Neural crest cell (in vitro differentiated cells): ENCODE data around the gene LSM14B. TPM values are rescaled to one million over a fixed set of nuclear protein-coding genes. Genes with fewer than 3 reads are reported as not detected.

Experiments
- DNase-seq: peaks from one replicate; pipeline ENCODE4 v3.0.0; 2021; ENCODE audit warnings: low read depth, mixed read lengths, low spot score
- H3K27ac Mint-ChIP-seq: one replicate; pipeline ENCODE4 v1.8.0; 2021; ENCODE audit warnings: mild to moderate bottlenecking, mixed read lengths; ENCODE audit not compliant: unreplicated experiment
- H3K27me3 Mint-ChIP-seq: 2 replicates; pipeline ENCODE4 v1.8.0; 2021; ENCODE audit warnings: low read depth, mild to moderate bottlenecking, mixed read lengths
- H3K36me3 Mint-ChIP-seq: 2 replicates; pipeline ENCODE4 v1.8.0; 2021; ENCODE audit warnings: low read depth, mild to moderate bottlenecking, mixed read lengths
- H3K4me1 Mint-ChIP-seq: 2 replicates; pipeline ENCODE4 v1.8.0; 2021; ENCODE audit warnings: mixed read lengths
- H3K4me3 Mint-ChIP-seq: one replicate; pipeline ENCODE4 v1.8.0; 2021; ENCODE audit warnings: mild to moderate bottlenecking, mixed read lengths
- H3K9me3 Mint-ChIP-seq: 2 replicates; pipeline ENCODE4 v1.8.0; 2021; ENCODE audit warnings: mixed read lengths
- total RNA-seq: library from RNA; stranded (reverse); gene quantifications from 2 replicates; pipeline ENCODE4 v1.2.1, GENCODE V29; 2021
- TF ChIP-seq, protein P1 (sequence below): fragments of 200-600 bp; sonication (generic); conservative IDR thresholded peaks from 2 replicates; pipeline ENCODE4 v1.5.0; 2021; ENCODE audit warnings: antibody characterized with exemption, mild to moderate bottlenecking

LSM14B gene
- total RNA-seq, 1 donor from 2014 or later = 97.1 TPM

DNA sequence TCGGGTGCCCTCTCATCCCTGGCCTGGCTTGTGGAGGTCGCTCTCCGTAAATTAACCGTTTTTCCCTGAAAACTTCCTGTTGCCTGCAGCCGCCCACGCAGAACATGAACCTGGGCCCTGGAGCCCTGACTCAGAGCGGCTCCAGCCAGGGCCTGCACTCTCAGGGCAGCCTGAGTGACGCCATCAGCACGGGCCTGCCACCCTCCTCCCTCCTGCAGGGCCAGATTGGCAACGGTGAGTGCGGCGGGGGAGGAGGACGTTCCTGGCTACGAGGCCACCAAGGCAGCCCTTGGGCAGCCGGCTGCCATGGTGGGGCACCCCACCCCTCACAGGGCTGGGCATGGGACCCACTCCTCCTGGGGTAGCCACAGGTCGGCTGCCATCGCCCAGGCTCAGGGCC lies 39.1 kb downstream of the LSM14B start:
- no peaks in the 10 kb centered on the region for H3K27me3 Mint-ChIP-seq
- no peaks in the 10 kb centered on the region for H3K4me1 Mint-ChIP-seq
- H3K9me3 Mint-ChIP-seq = no peaks in the 10 kb centered on the region
- H3K27ac Mint-ChIP-seq = no peak overlapping the region
- H3K36me3 Mint-ChIP-seq = peaks cover 1% of the 10 kb centered on the region
- H3K4me3 Mint-ChIP-seq = no peak overlapping the region
- TF ChIP-seq, protein P1, sequence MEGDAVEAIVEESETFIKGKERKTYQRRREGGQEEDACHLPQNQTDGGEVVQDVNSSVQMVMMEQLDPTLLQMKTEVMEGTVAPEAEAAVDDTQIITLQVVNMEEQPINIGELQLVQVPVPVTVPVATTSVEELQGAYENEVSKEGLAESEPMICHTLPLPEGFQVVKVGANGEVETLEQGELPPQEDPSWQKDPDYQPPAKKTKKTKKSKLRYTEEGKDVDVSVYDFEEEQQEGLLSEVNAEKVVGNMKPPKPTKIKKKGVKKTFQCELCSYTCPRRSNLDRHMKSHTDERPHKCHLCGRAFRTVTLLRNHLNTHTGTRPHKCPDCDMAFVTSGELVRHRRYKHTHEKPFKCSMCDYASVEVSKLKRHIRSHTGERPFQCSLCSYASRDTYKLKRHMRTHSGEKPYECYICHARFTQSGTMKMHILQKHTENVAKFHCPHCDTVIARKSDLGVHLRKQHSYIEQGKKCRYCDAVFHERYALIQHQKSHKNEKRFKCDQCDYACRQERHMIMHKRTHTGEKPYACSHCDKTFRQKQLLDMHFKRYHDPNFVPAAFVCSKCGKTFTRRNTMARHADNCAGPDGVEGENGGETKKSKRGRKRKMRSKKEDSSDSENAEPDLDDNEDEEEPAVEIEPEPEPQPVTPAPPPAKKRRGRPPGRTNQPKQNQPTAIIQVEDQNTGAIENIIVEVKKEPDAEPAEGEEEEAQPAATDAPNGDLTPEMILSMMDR = no peak
- DNase-seq = no peak

DNA sequence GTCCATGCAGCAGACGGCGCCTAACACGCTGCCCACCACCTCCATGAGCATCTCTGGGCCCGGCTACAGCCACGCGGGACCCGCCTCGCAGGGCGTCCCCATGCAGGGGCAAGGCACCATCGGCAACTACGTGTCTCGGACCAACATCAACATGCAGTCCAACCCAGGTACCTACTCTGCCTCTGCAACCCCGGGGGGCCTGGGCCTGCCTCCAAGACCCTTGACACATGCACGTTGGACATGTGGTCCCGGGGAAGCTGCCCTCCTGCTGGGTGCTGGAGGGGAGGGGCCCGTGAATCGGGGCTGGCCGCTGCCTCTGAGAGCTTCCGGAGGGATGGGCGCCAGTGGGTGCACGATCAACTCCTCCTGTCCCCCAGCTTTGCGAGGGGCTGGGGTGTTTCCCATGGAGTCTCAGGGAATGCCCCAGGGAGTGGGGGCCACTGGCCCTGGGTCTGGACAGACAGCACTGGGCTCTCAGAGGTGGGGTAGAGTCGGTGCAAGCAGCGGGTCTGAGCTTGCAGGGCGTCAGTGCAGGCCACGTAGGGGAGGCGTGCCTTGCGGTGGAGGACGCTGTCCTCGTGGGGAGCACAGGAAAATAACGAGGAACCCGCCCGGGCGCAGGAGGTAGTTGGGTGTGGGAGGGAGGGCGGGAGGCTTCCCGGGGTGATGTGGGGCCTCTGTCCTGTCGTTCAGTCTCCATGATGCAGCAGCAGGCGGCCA lies 40.6 kb downstream of the LSM14B start:
- Mint-ChIP-seq H3K27me3 (no peaks in the 10 kb centered on the region), H3K36me3 (peaks cover 3% of the 10 kb centered on the region), H3K4me1 (no peaks in the 10 kb centered on the region), H3K4me3 (no peak overlapping the region), H3K9me3 (no peaks in the 10 kb centered on the region), H3K27ac (no peak overlapping the region)
- no peak for DNase-seq
- TF ChIP-seq, protein P1 = no peak

- no peaks in the 10 kb centered on the region for H3K9me3 Mint-ChIP-seq
- H3K4me1 Mint-ChIP-seq = no peaks in the 10 kb centered on the region
- H3K36me3 Mint-ChIP-seq = peaks cover 3% of the 10 kb centered on the region
- no peaks in the 10 kb centered on the region for H3K27me3 Mint-ChIP-seq
- H3K27ac Mint-ChIP-seq = no peak overlapping the region
- DNase-seq = no peak
- TF ChIP-seq, protein P1 = no peak
- H3K4me3 Mint-ChIP-seq = no peak overlapping the region
Observed at GRCh38 chr20:62163485-62163865, 41.2 kb downstream of the LSM14B start.

DNA sequence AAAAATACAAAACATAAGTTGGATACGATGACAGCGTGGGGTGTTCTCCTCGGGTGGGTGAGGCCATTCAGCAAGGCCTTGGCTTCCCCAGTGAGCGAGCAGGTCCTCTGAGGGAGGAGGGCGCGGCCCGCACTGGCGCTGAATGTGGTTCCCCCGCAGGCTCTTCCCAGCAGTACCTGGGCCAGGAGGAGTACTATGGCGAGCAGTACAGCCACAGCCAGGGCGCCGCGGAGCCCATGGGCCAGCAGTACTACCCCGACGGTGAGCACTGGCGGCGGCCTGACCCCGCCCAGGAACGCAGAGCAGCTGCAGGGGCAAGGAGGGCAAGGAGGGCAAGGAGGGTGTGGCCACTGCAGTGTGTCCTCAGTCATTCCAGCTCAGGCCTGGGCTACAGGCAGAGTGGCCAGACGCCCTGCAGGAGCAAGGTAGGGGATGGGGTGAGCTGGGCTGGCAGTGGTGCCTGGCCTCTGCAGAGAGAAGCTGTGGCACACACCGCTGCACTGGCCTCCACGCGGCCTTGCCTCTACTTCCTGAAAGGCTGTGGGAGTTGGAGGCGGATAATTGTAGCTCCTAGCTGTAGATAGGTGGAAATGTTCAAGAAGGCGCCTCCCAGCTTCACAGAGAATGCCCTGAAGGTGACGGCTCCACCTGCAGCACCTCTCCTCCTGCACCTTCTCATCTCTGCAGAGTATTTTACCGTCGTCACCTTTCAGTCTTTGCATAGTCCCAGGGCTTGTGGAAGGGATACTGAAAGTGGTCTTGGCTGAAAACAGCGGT lies 41.9 kb downstream of the LSM14B start:
- Mint-ChIP-seq H3K9me3 (no peaks in the 10 kb centered on the region), H3K27me3 (no peaks in the 10 kb centered on the region), H3K27ac (no peak overlapping the region), H3K36me3 (peaks cover 3% of the 10 kb centered on the region), H3K4me1 (no peaks in the 10 kb centered on the region), H3K4me3 (no peak overlapping the region)
- no peak for DNase-seq
- TF ChIP-seq, protein P1 = no peak

DNA sequence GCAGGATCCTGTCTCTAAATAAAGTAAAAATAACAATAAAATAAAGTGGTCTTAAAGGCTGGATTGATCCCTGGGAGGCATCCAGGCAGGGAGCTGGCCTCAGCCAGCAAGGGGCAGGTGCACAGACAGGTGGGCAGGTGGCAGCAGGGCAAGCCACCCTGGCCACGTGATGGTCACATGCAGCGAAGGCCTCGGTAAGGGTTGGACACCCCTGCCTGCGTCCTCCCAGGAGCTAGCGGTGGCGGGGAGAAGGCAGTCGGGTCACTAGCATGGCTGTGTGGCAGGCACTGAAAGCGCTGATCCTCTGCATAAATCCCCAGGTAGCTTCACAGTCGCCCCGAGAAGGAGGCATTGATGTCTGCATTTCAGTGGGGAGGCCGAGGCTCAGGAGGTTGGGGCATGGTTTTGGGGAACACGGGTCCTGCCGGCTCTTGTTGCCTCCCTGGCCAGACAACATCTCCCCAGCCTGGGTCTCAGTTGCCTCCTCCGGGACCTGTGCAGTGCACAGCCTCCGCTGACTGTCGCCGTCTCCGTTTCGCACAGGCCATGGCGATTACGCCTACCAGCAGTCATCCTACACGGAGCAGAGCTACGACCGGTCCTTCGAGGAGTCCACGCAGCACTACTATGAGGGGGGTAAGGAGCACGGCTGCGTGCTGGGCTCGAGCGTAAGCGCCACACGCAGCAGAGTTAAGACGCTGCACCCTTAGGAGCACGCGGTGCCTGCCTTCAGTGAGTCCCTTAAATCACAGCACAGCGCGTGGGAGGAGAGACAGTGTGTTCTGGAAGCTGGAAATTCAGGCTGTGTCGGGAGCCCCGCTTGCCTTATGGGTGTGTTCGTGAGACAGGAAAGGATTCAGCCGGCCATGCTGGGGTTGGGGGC lies 42.8 kb downstream of the LSM14B start:
- H3K9me3 Mint-ChIP-seq = no peaks in the 10 kb centered on the region
- no peaks in the 10 kb centered on the region for H3K4me1 Mint-ChIP-seq
- TF ChIP-seq, protein P1 = no peak
- H3K27me3 Mint-ChIP-seq = no peaks in the 10 kb centered on the region
- no peak overlapping the region for H3K4me3 Mint-ChIP-seq
- H3K36me3 Mint-ChIP-seq = peaks cover 3% of the 10 kb centered on the region
- no peak for DNase-seq
- H3K27ac Mint-ChIP-seq = no peak overlapping the region
